HFFc6 (cell line): Measurements from ENCODE around the gene CGREF1. TPM values are rescaled to one million over a fixed set of nuclear protein-coding genes. Genes with fewer than 3 reads are reported as not detected.
A peak's percentile ranks its signal among the peaks of the same experiment; 100 is the strongest.

Experiments used
- DNase-seq: peaks from one replicate; pipeline ENCODE4 v3.0.0-alpha.2; 2018
- H3K27ac Mint-ChIP-seq: 2 replicates; pipeline ENCODE4 v1.8.0; 2020; ENCODE audit warnings: mild to moderate bottlenecking, mixed read lengths
- H3K27me3 Mint-ChIP-seq: 2 replicates; pipeline ENCODE4 v1.8.0; 2021; ENCODE audit warnings: mild to moderate bottlenecking, moderate library complexity, mixed read lengths; ENCODE audit not compliant: insufficient read depth
- H3K36me3 Mint-ChIP-seq: 2 replicates; pipeline ENCODE4 v1.8.0; 2021; ENCODE audit warnings: low read depth, mixed read lengths
- H3K4me1 Mint-ChIP-seq: 2 replicates; pipeline ENCODE4 v1.8.0; 2020; ENCODE audit warnings: low read depth, mixed read lengths
- H3K4me3 Mint-ChIP-seq: 2 replicates; pipeline ENCODE4 v1.8.0; 2020; ENCODE audit warnings: mild to moderate bottlenecking, moderate library complexity, mixed read lengths
- H3K9me3 Mint-ChIP-seq: 2 replicates; pipeline ENCODE4 v1.8.0; 2020; ENCODE audit warnings: mild to moderate bottlenecking, mixed read lengths
- total RNA-seq, 6 experiments: library from RNA; stranded (reverse); fragmentation: NEBNext Ultra II Directional; extraction: Animal tissue kit (Norgen Biotek cat#: 25700); gene quantifications; 2 replicates in 1 of 6; 3 replicates in 5 of 6; pipeline ENCODE4 v1.2.3, GENCODE V29; 2021
- TF ChIP-seq, protein P1 (sequence below): fragments of 200-600 bp; sonication (generic); IDR thresholded peaks from 2 replicates; pipeline ENCODE4 v1.5.0; 2021; ENCODE audit warnings: antibody characterized with exemption, mild to moderate bottlenecking

Gene CGREF1
- total RNA-seq, 6 experiments from 2014 or later = 0.12 TPM; not detected in 5

DNA sequence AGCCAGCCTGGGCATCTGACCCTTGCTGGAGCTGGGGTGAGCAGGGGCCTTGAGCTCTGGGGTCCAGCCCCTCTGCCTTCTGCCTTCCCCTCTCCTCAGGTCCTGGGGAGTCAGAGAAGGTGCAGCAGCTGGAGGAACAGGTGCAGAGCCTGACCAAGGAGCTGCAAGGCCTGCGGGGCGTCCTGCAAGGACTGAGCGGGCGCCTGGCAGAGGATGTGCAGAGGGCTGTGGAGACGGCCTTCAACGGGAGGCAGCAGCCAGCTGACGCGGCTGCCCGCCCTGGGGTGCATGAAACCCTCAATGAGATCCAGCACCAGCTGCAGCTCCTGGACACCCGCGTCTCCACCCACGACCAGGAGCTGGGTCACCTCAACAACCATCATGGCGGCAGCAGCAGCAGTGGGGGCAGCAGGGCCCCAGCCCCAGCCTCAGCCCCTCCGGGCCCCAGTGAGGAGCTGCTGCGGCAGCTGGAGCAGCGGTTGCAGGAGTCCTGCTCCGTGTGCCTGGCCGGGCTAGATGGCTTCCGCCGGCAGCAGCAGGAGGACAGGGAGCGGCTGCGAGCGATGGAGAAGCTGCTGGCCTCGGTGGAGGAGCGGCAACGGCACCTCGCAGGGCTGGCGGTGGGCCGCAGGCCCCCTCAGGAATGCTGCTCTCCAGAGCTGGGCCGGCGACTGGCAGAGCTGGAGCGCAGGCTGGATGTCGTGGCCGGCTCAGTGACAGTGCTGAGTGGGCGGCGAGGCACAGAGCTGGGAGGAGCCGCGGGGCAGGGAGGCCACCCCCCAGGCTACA lies 36.8 kb downstream of the CGREF1 start:
- TF ChIP-seq, protein P1, sequence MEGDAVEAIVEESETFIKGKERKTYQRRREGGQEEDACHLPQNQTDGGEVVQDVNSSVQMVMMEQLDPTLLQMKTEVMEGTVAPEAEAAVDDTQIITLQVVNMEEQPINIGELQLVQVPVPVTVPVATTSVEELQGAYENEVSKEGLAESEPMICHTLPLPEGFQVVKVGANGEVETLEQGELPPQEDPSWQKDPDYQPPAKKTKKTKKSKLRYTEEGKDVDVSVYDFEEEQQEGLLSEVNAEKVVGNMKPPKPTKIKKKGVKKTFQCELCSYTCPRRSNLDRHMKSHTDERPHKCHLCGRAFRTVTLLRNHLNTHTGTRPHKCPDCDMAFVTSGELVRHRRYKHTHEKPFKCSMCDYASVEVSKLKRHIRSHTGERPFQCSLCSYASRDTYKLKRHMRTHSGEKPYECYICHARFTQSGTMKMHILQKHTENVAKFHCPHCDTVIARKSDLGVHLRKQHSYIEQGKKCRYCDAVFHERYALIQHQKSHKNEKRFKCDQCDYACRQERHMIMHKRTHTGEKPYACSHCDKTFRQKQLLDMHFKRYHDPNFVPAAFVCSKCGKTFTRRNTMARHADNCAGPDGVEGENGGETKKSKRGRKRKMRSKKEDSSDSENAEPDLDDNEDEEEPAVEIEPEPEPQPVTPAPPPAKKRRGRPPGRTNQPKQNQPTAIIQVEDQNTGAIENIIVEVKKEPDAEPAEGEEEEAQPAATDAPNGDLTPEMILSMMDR = no peak
- H3K27me3 Mint-ChIP-seq = peaks cover 2% of the 10 kb centered on the region; the same call in 1 of the 2 replicates
- DNase-seq = no peak
- H3K27ac Mint-ChIP-seq = no peak overlapping the region
- no peak overlapping the region for H3K4me3 Mint-ChIP-seq
- H3K9me3 Mint-ChIP-seq = no peaks in the 10 kb centered on the region
- peaks cover 51% of the 10 kb centered on the region for H3K4me1 Mint-ChIP-seq
- H3K36me3 Mint-ChIP-seq = peaks cover 12% of the 10 kb centered on the region; the same call in 1 of the 2 replicates

DNA sequence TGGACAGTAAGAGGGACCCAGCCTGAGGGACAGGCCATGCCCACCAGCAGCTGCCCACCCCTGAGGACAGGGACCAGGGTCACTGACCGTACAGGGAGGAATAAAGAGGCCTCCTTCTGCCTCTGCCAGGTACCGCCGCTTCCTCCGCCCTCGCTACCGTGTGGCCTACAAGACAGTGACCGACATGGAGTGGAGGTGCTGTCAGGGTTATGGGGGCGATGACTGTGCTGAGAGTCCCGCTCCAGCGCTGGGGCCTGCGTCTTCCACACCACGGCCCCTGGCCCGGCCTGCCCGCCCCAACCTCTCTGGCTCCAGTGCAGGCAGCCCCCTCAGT lies 38.4 kb downstream of the CGREF1 start:
- no peaks in the 10 kb centered on the region for H3K27me3 Mint-ChIP-seq
- peak overlapping the region; percentile 75 for H3K27ac Mint-ChIP-seq
- DNase-seq = no peak
- H3K4me3 Mint-ChIP-seq = peak overlapping the region; percentile 96
- TF ChIP-seq, protein P1 = no peak
- no peaks in the 10 kb centered on the region for H3K9me3 Mint-ChIP-seq
- peaks cover 12% of the 10 kb centered on the region; the same call in 1 of the 2 replicates for H3K36me3 Mint-ChIP-seq
- peaks cover 57% of the 10 kb centered on the region for H3K4me1 Mint-ChIP-seq

DNA sequence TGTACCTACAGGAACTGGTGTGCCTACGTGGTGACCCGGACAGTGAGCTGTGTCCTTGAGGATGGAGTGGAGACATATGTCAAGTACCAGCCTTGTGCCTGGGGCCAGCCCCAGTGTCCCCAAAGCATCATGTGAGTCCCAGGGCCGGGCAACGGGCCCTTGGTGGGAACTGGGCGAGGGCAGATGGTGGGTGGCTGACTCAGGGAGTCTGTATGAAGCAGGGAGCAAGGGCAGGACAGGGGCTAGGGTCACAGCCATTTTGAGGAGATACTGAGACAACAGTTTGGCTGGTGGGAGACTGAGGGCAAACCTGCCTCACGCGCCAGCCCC lies 38.8 kb downstream of the CGREF1 start:
- peak overlapping the region; percentile 96 for H3K4me3 Mint-ChIP-seq
- H3K36me3 Mint-ChIP-seq = peaks cover 12% of the 10 kb centered on the region; the same call in 1 of the 2 replicates
- H3K9me3 Mint-ChIP-seq = no peaks in the 10 kb centered on the region
- TF ChIP-seq, protein P1 = no peak
- DNase-seq = no peak
- peak overlapping the region; percentile 73 for H3K27ac Mint-ChIP-seq
- peaks cover under 1% of the 10 kb centered on the region; the same call in 1 of the 2 replicates for H3K27me3 Mint-ChIP-seq
- H3K4me1 Mint-ChIP-seq = peaks cover 52% of the 10 kb centered on the region

DNA sequence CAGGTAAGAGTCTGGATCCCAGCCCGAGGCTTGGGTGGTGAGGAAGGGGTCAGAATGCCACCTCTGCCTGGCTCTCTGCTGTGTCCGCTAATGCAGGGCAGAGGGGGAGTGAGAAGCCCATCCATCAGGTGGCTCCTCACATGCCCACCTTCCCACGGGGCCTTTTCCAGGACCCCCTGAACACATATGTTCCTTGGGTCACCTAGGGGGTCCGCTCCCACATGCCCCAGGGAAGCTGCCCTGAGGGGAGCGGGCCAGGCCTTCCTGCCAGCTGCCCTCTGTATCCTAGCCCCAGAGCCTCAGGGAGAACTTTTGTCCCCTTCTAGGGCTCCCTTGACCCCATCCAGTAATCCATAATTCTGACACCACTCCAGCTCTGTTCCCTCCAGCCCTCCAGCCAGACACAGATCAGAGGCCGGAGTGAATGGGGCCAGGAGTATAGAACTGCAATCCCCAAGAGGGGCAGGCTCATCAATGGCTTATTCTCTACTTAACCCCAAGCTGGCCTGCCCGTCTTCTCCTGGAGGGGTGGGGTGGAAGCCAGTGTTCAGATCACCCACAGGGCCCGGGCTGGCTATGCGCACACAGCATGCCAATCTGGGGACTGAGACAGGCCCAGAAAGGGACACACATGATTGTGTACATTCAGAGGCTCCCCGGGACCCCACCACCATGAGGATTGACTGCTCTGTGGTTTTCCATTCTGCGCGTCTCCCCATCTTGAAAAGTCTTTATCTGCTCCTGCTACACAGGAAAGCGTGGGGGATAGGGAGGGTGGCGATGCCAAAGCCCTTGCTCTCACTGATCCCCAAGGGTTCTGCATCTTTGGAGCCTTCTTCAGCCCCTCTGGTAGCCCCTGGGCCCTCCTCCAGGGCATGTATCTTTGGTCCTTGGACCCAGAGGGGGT lies 39.4 kb downstream of the CGREF1 start:
- peaks cover 50% of the 10 kb centered on the region for H3K4me1 Mint-ChIP-seq
- peak overlapping the region; percentile 96 for H3K4me3 Mint-ChIP-seq
- H3K36me3 Mint-ChIP-seq = peaks cover 12% of the 10 kb centered on the region; the same call in 1 of the 2 replicates
- peak overlapping the region; percentile 73 for H3K27ac Mint-ChIP-seq
- TF ChIP-seq, protein P1 = no peak
- H3K27me3 Mint-ChIP-seq = peaks cover 2% of the 10 kb centered on the region; the same call in 1 of the 2 replicates
- DNase-seq = no peak
- H3K9me3 Mint-ChIP-seq = no peaks in the 10 kb centered on the region

DNA sequence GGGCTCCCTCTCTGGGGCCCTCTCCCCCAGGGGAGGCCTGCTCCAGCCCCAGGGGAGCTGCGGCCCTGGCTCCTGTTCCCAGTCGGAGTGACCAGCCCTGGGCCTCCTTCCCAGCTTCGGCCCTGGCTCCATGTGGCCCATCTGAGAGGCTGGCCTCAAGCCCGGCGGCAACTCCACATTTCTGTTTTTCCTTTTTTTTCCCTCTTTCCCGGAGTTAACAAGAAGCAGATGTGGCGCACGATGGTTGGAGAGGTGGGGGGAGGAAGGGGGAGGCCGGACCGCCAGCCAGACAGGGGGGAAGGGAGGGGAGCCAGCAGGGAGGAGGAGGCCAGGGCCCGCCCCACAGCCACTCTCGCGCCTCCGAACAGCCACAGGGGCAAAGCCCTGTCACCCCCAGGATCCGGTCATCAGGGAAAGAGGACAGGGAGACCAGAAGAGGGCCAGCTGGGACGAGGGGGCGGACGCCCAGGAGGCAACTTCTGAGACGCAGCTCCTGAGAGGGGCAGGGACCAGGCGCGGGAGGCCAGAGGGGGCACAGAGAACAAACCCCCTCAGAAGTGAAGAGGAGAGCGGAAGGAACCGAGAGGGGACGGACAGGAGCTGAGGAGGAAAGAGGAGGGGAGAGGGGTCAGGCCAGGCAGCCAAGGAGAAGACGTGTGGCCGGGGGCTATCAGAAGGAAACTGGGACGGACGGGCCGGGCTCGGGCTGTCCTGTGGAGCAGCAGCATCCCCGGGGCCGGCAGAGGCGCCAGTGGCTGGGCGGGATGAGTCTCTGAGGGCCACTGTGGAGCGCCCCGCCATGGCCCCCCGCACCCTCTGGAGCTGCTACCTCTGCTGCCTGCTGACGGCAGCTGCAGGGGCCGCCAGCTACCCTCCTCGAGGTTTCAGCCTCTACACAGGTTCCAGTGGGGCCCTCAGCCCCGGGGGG lies 40.4 kb downstream of the CGREF1 start, which contains the start of gene EMILIN1:
EMILIN1 (plus strand) TSS at position 349 of the 928 bp plus-strand sequence; CDS start at position 800, 451 bp downstream.
- Mint-ChIP-seq H3K27ac (peak within 1 kb of the TSS; percentile 96), H3K27me3 (peaks cover 2% of the 10 kb centered on the region; the same call in 1 of the 2 replicates), H3K4me1 (peaks cover 56% of the 10 kb centered on the region), H3K36me3 (peaks cover 12% of the 10 kb centered on the region; the same call in 1 of the 2 replicates), H3K9me3 (no peaks in the 10 kb centered on the region), H3K4me3 (peak within 1 kb of the TSS; percentile 96)
- TF ChIP-seq, protein P1 = no peak; the same call in 1 of the 2 replicates
- DNase-seq = peak; percentile 89
